Erythroblast (primary cell): ENCODE data around the gene VSTM2B.

Source experiments
- GATA1 ChIP-seq: IDR thresholded peaks from 2 replicates; pipeline ENCODE4 v1.6.1; 2011; ENCODE audit warnings: low read depth, mild to moderate bottlenecking, control low read depth, low read length, moderate library complexity
- POLR2A ChIP-seq: IDR thresholded peaks from 2 replicates; pipeline ENCODE4 v1.6.1; 2011; ENCODE audit warnings: mild to moderate bottlenecking, low read length

DNA sequence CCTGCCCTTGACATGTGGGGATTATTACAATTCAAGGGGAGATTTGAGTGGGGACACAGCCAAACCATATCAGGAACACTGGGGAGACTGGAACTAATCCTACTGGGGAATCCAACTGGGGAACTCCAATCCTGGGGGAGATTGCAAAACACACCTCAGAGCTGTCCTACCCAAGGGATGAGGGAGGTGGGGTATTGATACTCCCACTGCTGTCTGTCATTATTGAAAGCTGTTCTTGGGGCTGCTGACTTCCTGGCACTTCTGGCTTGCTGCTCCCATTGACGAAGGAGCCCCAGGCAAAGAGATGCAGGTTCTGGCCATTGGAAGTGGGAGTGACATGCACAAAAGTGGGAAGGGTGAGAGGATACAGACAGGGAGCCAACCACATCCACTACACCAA, 55.6 kb downstream of the VSTM2B start:
- TF ChIP-seq POLR2A (no peak), GATA1 (no peak)
